Astrocyte of the spinal cord (primary cell): ENCODE results near the gene HK3.

Experiments used
- DNase-seq: peaks from one replicate; pipeline ENCODE4 v3.0.0; 2011; ENCODE audit warnings: low read depth, low spot score
- H3K4me3 ChIP-seq: 2 replicates; pipeline ENCODE4 v1.5.1; 2011; ENCODE audit warnings: low read depth, mild to moderate bottlenecking, low read length, moderate library complexity
- CTCF ChIP-seq: IDR thresholded peaks from 2 replicates; pipeline ENCODE4 v1.5.1; 2012; ENCODE audit warnings: low read depth, mild to moderate bottlenecking, low read length, inconsistent platforms
- in situ Hi-C: cut with HindIII; loops from 2 replicates; pipeline ENCODE4 v1.10.0; 2017; ENCODE audit warnings: low sequenced_read_pairs

Gene HK3

DNA sequence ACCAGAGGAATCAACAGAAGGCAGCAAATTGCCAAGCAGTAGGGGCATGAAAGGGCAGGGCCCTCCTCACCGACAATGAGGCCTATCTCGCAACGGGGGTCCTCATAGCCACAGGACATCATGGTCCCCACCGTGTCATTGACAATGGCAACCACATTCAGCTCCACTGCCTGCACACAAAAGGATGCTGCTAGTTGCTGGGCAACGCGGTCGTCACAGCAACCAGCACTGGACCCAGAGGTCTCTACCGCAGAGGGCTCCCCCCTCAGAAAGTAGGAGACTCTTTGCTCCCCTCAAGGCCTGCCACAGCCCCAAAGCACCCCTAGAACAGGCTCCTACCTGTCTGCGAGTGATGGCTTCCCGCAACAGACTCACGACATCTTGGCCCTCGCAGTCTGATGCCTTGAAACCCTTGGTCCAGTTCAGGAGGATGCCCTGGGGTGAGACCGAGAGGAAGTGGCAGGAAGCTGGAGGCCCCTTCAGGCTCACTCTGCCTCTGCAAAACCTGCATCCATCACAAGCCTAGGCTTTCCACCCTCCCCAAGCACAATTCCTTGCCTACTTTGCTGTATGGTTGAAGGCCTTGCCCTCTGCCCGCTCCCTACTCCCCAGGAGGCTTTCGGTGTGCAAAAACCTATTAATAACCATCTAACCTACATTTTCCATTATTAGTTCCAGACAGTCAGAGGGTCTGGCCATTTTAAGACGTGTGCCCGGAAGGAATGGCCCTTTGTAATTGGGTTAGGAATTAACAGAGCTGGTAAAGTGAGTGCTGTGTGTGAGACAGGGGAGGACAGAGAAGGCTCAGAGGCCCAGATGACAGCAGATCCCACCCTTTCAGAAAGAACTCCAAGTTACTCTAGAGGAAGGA is 15.2 kb downstream of the HK3 start:
- in situ Hi-C loops = no loop called here
- DNase-seq = no peak

GRCh38 chr5:176882567-176882903 is 16.6 kb downstream of the HK3 start:
- no peak overlapping the region for H3K4me3 ChIP-seq
- no peak for DNase-seq
- no peak for TF ChIP-seq CTCF
- in situ Hi-C loops = no loop called here

More for the DNA sequence above, 15.2 kb downstream of the HK3 start:
- H3K4me3 ChIP-seq = no peak overlapping the region
- no peak for TF ChIP-seq CTCF

DNA sequence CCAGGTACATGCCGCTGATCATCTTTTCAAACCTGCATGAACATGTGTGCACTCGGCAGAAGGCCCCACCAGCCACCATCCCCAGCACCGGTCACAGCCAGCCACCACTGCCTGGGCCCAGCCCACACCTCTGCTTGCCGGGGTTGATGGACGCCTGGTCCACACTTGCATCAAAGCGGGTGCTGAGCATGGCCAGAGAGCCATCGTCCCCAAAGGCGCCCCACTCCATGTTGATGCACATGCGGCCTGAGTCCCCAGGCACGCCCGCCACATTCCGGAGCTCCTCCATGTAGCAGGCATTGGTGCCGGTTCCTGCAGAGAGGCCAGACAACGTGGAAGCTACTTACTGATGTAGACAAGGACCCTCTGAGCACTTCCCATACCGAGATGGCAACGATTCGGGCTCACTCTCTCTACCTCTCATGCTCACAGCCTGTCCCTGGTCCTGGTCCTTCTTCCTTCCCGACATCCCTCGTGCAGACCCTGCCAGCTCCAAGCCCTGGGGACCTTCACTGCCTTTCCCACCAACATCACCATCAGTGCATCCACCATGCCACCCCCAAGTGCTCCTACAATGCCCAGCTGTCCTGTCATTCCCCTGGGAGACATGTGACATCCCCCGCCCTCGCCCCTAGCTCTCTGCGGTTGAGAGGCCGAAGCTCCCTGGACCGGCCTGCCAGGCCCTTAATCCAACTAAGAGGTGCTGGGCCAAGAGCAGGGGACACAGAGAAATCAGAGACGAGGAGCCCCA is 17.2 kb downstream of the HK3 start:
- in situ Hi-C loops = no loop called here
- no peak for TF ChIP-seq CTCF
- DNase-seq = no peak
- H3K4me3 ChIP-seq = no peak overlapping the region

- DNase-seq = no peak
- no peak overlapping the region for H3K4me3 ChIP-seq
- TF ChIP-seq CTCF = no peak
- in situ Hi-C loops = no loop called here
Observed at GRCh38 chr5:176881021-176881749, 18.0 kb downstream of the HK3 start.

- DNase-seq = no peak
- no peak for TF ChIP-seq CTCF
- H3K4me3 ChIP-seq = no peak overlapping the region
- in situ Hi-C loops = no loop called here
Observed at GRCh38 chr5:176880366-176881020, 18.7 kb downstream of the HK3 start.
